HCT116 (cell line): ENCODE results near the gene FHIT. TPM values are rescaled to one million over a fixed set of nuclear protein-coding genes. Genes with fewer than 3 reads are reported as not detected.

Experiments used
- ATAC-seq: fragments of 200-7000 bp; cut with Tn5 transposase; 2 replicates; pipeline ENCODE4 v1.9.1; 2020; ENCODE audit warnings: mild to moderate bottlenecking, moderate library complexity
- BruUV-seq: library from RNA; stranded (reverse); fragments of 400-500 nt; replicated peaks from 2 replicates; lab custom pipeline; 2021; lab: Mats Ljungman, UMichigan
- CTCF ChIA-PET: fragments of 300-600 bp; sonication (Branson Sonifier 250); formaldehyde crosslinking; loops from one replicate; lab custom pipeline; 2021; ENCODE audit warnings: antibody characterized with exemption; lab: Charles Lee
- POLR2A ChIA-PET: fragments of 300-600, 350-600 bp; sonication (Branson Sonifier 250); formaldehyde crosslinking; loops from one replicate; lab custom pipeline; 2021; ENCODE audit warnings: antibody characterized with exemption; lab: Charles Lee
- RAD21 ChIA-PET, 2 experiments: fragments of 300-600 bp; sonication (Branson Sonifier 250); formaldehyde crosslinking; loops; one replicate each; lab custom pipeline; 2023; ENCODE audit warnings: low total read pairs in 2 of 2; ENCODE audit not compliant: uncharacterized antibody in 2 of 2, unreplicated experiment in 2 of 2, low non-redundant PET in 1 of 2; lab: Charles Lee
- DNase-seq: peaks from one replicate; pipeline ENCODE4 v3.0.0-alpha.2; 2010; ENCODE audit warnings: low read depth, low spot score
- H2AFZ ChIP-seq: fragments of 200-600 bp; shearing (Covaris generic), sonication (generic); 2 replicates; pipeline ENCODE4 v1.6.1; 2017; ENCODE audit warnings: low read depth, mixed run types, mixed read lengths, antibody characterized with exemption, low read length; ENCODE audit not compliant: poor library complexity, severe bottlenecking
- H3K27ac ChIP-seq: 2 replicates; pipeline ENCODE4 v1.5.1; 2012; ENCODE audit warnings: low read depth, low read length
- H3K27me3 ChIP-seq: fragments of 200-600 bp; sonication (generic); 2 replicates; pipeline ENCODE4 v1.6.1; 2016; ENCODE audit warnings: mixed run types, low read length, mixed read lengths; ENCODE audit not compliant: insufficient read depth
- H3K36me3 ChIP-seq, 2 experiments: fragments of 200-500 bp in 1 of 2; fragments of 200-600 bp in 1 of 2; sonication (Bioruptor generic) in 1 of 2; sonication (generic) in 1 of 2; 2 replicates each; pipeline versions ENCODE4 v1.5.1 to v1.6.1; 2014 to 2016; ENCODE audit warnings: low read length in 2 of 2, inconsistent platforms in 1 of 2, mixed read lengths in 1 of 2, mixed run types in 1 of 2; ENCODE audit not compliant: insufficient read depth in 2 of 2, control insufficient read depth in 1 of 2
- H3K4me1 ChIP-seq, 2 experiments: fragments of 200-600 bp in 1 of 2; sonication (generic) in 1 of 2; 2 replicates each; pipeline versions ENCODE4 v1.5.1 to v1.6.1; 2012 to 2017; ENCODE audit warnings: low read length in 2 of 2, inconsistent platforms in 1 of 2, mild to moderate bottlenecking in 1 of 2, mixed read lengths in 1 of 2, mixed run types in 1 of 2, moderate library complexity in 1 of 2; ENCODE audit not compliant: insufficient read depth in 2 of 2, control insufficient read depth in 1 of 2
- H3K4me2 ChIP-seq: fragments of 200-600 bp; sonication (generic); 2 replicates; pipeline ENCODE4 v1.6.1; 2017; ENCODE audit warnings: mixed run types, low read length, mixed read lengths
- H3K4me3 ChIP-seq, 2 experiments: fragments of 200-600 bp in 1 of 2; sonication (generic) in 1 of 2; replicated peaks in 1 of 2; 2 replicates each; pipeline ENCODE4 v1.5.1; 2011 to 2016; ENCODE audit warnings: low read length in 2 of 2, control low read depth in 1 of 2, low read depth in 1 of 2, mild to moderate bottlenecking in 1 of 2, mixed read lengths in 1 of 2, mixed run types in 1 of 2
- H3K79me2 ChIP-seq: fragments of 200-600 bp; sonication (generic); 2 replicates; pipeline ENCODE4 v1.6.1; 2017; ENCODE audit warnings: mild to moderate bottlenecking, mixed run types, low read length, moderate library complexity, mixed read lengths; ENCODE audit not compliant: insufficient read depth
- H3K9ac ChIP-seq: fragments of 200-600 bp; sonication (generic); 2 replicates; pipeline ENCODE4 v1.6.1; 2016; ENCODE audit warnings: low read length, mixed read lengths
- H3K9me2 ChIP-seq: fragments of 200-600 bp; sonication (generic), shearing (Covaris generic); 2 replicates; pipeline ENCODE4 v1.6.1; 2017; ENCODE audit warnings: mixed run types, mild to moderate bottlenecking, moderate library complexity; ENCODE audit not compliant: insufficient read depth
- H3K9me3 ChIP-seq, 2 experiments: fragments of 200-500 bp in 1 of 2; fragments of 200-600 bp in 1 of 2; sonication (Bioruptor generic) in 1 of 2; sonication (generic) in 1 of 2; 2 replicates each; pipeline ENCODE4 v1.6.1; 2014 to 2017; ENCODE audit warnings: low read length in 2 of 2, mixed read lengths in 2 of 2, inconsistent platforms in 1 of 2, low read depth in 1 of 2, mild to moderate bottlenecking in 1 of 2, mixed run types in 1 of 2, moderate library complexity in 1 of 2; ENCODE audit not compliant: control insufficient read depth in 1 of 2, insufficient read depth in 1 of 2
- H4K20me1 ChIP-seq: fragments of 200-600 bp; sonication (generic), shearing (Covaris generic); 2 replicates; pipeline ENCODE4 v1.6.1; 2017; ENCODE audit warnings: mixed run types, mild to moderate bottlenecking, moderate library complexity; ENCODE audit not compliant: insufficient read depth
- intact Hi-C: fragments of 100-400 bp; cut with micrococcal nuclease; formaldehyde crosslinking; loops from 2 replicates; pipeline ENCODE4 v1.10.0; 2022
- microRNA-seq: library from miRNA; unstranded; fragments of <30 nt; microRNA quantifications from one replicate; pipeline ENCODE4, GENCODE V29; 2016; ENCODE audit warnings: borderline number of aligned reads
- total RNA-seq: library from RNA; stranded (reverse); gene quantifications from one replicate; pipeline ENCODE4 v1.2.1, GENCODE V29; 2021; ENCODE audit not compliant: unreplicated experiment
- TF ChIP-seq, protein P1 (sequence below): IDR thresholded peaks from 2 replicates; pipeline ENCODE4 v1.6.1; 2012; ENCODE audit warnings: low read depth

FHIT gene
- total RNA-seq, 1 experiment from 2014 or later = 20.1 TPM

DNA sequence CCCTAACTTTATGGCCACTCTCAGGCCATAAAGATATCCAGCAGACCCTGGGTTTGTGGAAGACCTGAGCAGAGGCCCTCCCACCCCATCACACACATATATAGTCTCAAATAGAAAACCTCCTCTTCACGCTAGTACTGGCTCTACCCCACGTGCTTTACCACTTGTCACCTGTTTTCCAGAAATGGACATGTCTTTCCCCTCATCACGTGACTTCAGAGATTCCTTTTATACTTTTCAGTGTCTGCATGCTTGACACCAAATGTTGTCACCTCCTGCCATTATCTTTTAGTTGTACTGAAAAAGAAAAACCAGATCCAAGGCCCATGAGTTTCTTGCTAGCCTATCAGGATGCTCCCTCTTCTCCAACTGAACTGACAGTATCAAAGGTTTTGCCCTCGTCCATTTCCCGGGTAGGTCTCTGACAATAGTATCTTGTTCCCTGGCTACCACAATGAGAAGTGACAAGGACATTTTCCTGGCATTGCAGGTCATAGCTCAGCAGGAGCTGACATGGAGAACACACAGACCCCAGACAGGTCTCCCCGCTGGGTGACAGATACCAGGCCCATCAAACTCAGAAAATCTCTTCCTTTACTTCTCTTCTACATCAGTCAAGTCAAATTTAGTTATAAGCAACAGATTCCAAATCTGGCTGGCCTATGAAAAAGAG, 1551.5 kb downstream of the FHIT start:
- H3K9ac ChIP-seq = no peak overlapping the region
- POLR2A ChIA-PET = no interaction called here
- DNase-seq (no peak), ATAC-seq (no peak)
- H3K9me3 ChIP-seq = no peaks in the 10 kb centered on the region
- H3K4me1 ChIP-seq = no peaks in the 10 kb centered on the region
- no TSS peak for BruUV-seq
- CTCF ChIA-PET = no interaction called here
- H4K20me1 ChIP-seq = no peaks in the 10 kb centered on the region
- RAD21 ChIA-PET = no interaction called here
- TF ChIP-seq, protein P1, sequence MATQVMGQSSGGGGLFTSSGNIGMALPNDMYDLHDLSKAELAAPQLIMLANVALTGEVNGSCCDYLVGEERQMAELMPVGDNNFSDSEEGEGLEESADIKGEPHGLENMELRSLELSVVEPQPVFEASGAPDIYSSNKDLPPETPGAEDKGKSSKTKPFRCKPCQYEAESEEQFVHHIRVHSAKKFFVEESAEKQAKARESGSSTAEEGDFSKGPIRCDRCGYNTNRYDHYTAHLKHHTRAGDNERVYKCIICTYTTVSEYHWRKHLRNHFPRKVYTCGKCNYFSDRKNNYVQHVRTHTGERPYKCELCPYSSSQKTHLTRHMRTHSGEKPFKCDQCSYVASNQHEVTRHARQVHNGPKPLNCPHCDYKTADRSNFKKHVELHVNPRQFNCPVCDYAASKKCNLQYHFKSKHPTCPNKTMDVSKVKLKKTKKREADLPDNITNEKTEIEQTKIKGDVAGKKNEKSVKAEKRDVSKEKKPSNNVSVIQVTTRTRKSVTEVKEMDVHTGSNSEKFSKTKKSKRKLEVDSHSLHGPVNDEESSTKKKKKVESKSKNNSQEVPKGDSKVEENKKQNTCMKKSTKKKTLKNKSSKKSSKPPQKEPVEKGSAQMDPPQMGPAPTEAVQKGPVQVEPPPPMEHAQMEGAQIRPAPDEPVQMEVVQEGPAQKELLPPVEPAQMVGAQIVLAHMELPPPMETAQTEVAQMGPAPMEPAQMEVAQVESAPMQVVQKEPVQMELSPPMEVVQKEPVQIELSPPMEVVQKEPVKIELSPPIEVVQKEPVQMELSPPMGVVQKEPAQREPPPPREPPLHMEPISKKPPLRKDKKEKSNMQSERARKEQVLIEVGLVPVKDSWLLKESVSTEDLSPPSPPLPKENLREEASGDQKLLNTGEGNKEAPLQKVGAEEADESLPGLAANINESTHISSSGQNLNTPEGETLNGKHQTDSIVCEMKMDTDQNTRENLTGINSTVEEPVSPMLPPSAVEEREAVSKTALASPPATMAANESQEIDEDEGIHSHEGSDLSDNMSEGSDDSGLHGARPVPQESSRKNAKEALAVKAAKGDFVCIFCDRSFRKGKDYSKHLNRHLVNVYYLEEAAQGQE = no peak
- H3K9me2 ChIP-seq = no peaks in the 10 kb centered on the region
- no peak overlapping the region for H3K27ac ChIP-seq
- intact Hi-C loops = loop anchor here (10.0 kb wide), 1 partner anchor 525 kb away; no protein-coding TSS in a partner anchor
- H3K36me3 ChIP-seq = no peaks in the 10 kb centered on the region
- H2AFZ ChIP-seq = no peak overlapping the region
- no peak overlapping the region for H3K4me2 ChIP-seq
- no peak overlapping the region for H3K4me3 ChIP-seq
- H3K79me2 ChIP-seq = no peaks in the 10 kb centered on the region
- H3K27me3 ChIP-seq = peaks cover 8% of the 10 kb centered on the region; the same call in 1 of the 2 replicates

Small RNAs within 50 kb of the gene (microRNA-seq; reads per million reads assigned to microRNA genes)
- not detected for gene MIR548BB
